ENCODE data around the gene PARP6.

DNA sequence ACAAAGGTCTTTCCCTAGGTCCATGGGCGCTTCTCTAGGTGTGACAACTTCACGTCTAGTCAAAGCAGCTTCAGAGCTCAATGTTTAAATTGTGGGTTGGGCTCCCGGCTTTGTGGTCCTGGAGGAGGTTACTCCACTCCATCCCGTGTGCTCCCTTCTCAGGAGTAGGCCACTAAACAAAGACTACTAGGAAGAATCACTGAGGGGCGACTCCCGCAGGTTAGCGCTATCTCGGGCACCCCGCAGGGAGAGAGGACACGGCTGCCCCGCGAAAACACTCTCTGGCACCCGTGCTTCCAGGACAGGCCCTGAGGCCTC, 500 bp downstream of the PARP6 start:
- TF ChIP-seq EZH2phosphoT487 (IDR thresholded peaks at IDR 0.05; ENCODE audit: insufficient read depth, low read depth): no peak
- TF ChIP-seq EZH2 (IDR thresholded peaks at IDR 0.05; ENCODE audit: insufficient read depth, poor library complexity, severe bottlenecking): no peak
